ENCODE results near the gene DOK4. TPM values are rescaled to one million over a fixed set of nuclear protein-coding genes. Genes with fewer than 3 reads are reported as not detected.

The DOK4 gene
- total RNA-seq = 25.6 TPM

GRCh38 chr16:57485916-57486857 lies at the start of gene DOK4:
TSS of gene DOK4 (minus strand) at chr16:57486493. CDS start at chr16:57479507, 6,986 bp downstream.

GRCh38 chr16:57462209-57462977 lies 23.9 kb downstream of the DOK4 start, which contains the start of gene POLR2C:
TSS of gene POLR2C (plus strand) at chr16:57462679. CDS start at chr16:57462725, 46 bp downstream.

GRCh38 chr16:57447186-57447962 lies 38.9 kb downstream of the DOK4 start, which contains the start of the genes CIAPIN1 and COQ9:
TSS of gene CIAPIN1 (minus strand) at chr16:57447385. CDS start at chr16:57440928, 6,457 bp downstream.
TSS of gene COQ9 (plus strand) at chr16:57447479. CDS start at chr16:57447506, 27 bp downstream.

Other genes with a start within 250 kb of the DOK4 start
- gene ARL2BP, start 241.2 kb downstream of the DOK4 start, total RNA-seq = 46.1 TPM
- gene PLLP, start 201.8 kb downstream of the DOK4 start, total RNA-seq = 14.1 TPM
- gene CCL22, start 127.7 kb downstream of the DOK4 start, total RNA-seq = not detected
- 30.6 TPM for gene CX3CL1, start 114.0 kb downstream of the DOK4 start, total RNA-seq
- gene CCL17, start 81.7 kb downstream of the DOK4 start, total RNA-seq = 1.1 TPM
- 47.7 TPM for gene CIAPIN1, start 39.1 kb downstream of the DOK4 start, total RNA-seq
- 77.0 TPM for gene COQ9, start 39.0 kb downstream of the DOK4 start, total RNA-seq
- 91.0 TPM for gene POLR2C, start 23.8 kb downstream of the DOK4 start, total RNA-seq
- 15.4 TPM for gene CCDC102A, start 50.1 kb upstream of the DOK4 start, total RNA-seq
- gene ADGRG5, start 56.1 kb upstream of the DOK4 start, total RNA-seq = 0.70 TPM
- 66.2 TPM for gene ADGRG1, start 142.1 kb upstream of the DOK4 start, total RNA-seq
- 5.0 TPM for gene ADGRG3, start 181.8 kb upstream of the DOK4 start, total RNA-seq
- gene DRC7, start 208.3 kb upstream of the DOK4 start, total RNA-seq = 1.8 TPM
- gene KATNB1, start 249.3 kb upstream of the DOK4 start, total RNA-seq = 21.7 TPM